GM12892 (cell line): Measurements from ENCODE around the gene PPM1D.
A peak's percentile ranks its signal among the peaks of the same experiment; 100 is the strongest.
"Not testable (repeated sequence)": the region's sequence is repeated elsewhere in the genome, so short reads cannot be mapped to it uniquely, and the experiment has no call there.

Experiments used
- DNase-seq: peaks from one replicate; pipeline ENCODE4 v3.0.0; 2011; ENCODE audit not compliant: insufficient read length
- FAIRE-seq: peaks from 2 replicates; lab custom pipeline; 2011; peaks lifted over from hg19 to GRCh38; lab: Jason Lieb, UNC
- POLR2A ChIP-seq: IDR thresholded peaks from 2 replicates; pipeline ENCODE4 v1.6.1; 2011; ENCODE audit warnings: low read depth, low read length, control low read depth
- POLR2AphosphoS5 ChIP-seq: IDR thresholded peaks from 2 replicates; pipeline ENCODE4 v1.6.1; 2011; ENCODE audit warnings: low read depth, low read length, control low read depth
- TAF1 ChIP-seq: IDR thresholded peaks from 2 replicates; pipeline ENCODE4 v1.6.1; 2011; ENCODE audit warnings: low read depth, mild to moderate bottlenecking, control low read depth, low read length, borderline replicate concordance

PPM1D gene

DNA sequence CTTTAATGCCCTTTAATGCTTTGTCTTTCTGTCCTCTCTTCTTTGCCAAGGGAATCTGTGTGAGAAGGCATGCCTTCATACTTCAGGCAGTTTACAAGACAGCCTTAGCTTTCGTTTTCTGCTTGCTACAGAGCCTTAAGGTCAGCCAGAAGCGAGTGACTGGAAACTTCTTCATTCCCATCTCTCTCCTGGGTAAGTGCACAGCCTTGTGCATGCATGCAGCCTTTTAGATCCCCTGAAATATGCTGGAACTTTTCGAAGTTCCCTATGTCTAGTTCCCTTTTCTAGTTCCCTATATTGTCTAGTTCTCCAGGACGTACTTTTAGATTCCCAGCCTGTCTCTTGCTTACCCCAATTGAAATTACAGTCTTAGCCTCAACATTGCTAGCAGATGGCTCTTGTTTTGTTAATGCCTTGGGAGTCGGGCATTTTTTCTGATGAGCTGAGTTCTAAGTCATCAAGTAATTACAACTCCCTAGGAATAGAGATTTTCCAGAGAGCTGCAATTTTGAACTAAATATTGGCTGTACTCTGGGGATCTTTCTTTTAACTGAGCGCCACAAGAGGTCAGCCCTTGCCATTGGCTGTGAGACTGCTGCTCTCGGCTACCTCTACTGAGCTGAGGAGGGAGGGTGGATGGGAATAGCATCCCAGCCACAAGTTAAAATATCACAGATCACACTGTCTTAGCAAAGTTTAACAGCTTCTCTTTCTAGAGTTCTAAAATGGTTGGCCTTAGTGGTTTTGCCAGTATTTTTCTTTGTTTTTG, 22.7 kb upstream of the PPM1D start:
- DNase-seq (no peak), FAIRE-seq (peak; percentile 44)

DNA sequence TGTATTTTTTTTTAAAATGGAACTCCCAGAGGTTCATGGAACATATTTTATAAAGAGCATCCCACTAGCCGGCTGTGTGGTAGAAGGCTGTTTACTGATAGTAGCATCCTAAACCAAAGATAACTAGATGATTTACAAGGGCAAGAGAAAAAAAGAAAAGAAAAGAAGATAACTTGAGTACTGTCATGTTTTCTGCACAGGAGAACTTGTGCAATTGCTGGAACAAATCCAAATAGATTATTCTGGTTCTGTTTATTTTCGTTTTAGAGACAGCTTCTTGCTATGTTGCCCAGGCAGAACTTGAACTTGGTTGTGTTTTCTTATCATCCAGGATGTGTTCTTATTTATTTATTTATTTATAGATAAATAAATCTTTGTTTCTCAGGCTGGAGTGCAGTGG, 20.9 kb upstream of the PPM1D start:
- FAIRE-seq (no peak), DNase-seq (no peak)
- TF ChIP-seq TAF1 (no peak), POLR2A (no peak)

More for the DNA sequence above, 22.7 kb upstream of the PPM1D start:
- TF ChIP-seq TAF1 (no peak), POLR2A (no peak), POLR2AphosphoS5 (no peak)

DNA sequence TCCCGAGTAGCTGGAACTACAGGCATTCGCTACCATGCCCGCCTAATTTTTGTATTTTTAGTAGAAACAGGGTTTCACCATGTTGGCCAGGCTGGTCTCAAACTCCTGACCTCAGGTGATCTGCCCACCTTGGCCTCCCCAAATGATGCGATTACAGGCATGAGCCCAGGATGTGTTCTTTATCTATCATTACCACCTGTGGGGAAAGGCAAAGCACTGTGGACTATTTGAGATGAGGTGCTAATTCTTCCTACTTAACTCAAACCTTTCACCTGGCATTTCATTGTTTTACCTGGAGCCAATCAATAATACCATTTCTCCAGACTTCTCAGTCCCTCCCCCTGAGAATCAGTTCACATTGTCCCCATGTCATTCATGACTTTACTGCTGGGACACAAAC, 20.4 kb upstream of the PPM1D start:
- no peak for DNase-seq
- TF ChIP-seq TAF1 (no peak), POLR2A (no peak), POLR2AphosphoS5 (no peak)
- no peak for FAIRE-seq

DNA sequence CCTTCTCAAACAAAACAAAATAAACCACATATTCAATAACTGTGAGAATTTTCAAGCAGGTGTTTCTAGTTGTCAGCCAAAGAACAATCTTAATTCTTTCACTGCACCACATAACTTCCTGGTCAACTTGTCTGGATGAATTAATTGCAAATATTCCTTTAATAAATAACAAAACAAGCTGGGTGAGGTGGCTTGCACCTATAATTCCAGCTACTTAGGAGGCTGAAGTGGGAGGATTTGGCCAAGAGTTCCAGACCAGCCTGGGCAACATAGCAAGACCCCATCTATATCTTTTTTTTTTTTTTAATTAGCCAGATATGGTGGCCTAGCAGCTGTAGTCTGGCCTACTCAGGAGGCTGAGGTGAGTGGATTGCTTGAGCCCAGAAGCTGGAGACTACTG, 17.0 kb upstream of the PPM1D start:
- FAIRE-seq (no peak), DNase-seq (no peak)
- no peak for TF ChIP-seq POLR2A
- TF ChIP-seq POLR2AphosphoS5: no peak
- TF ChIP-seq TAF1: no peak

DNA sequence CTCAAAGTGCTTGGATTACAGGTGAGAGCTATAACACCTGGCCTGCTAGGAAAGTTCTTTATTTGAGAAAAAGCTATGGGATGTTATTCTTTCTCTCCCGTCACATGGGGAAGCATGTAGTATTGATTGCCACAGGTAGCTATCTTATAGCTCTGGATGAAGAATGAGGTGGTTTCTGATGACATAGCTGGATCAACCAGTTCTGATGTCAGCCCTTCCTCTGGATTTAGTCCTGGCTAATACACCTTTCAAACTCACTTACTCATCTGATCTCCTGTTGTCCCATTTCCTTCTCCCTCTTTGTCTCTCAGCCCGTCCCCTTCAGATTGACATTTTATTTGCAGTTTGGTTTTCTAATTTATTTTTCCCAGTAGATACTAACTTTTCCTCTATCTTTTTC, 14.1 kb upstream of the PPM1D start:
- TF ChIP-seq POLR2AphosphoS5 (no peak), POLR2A (no peak), TAF1 (no peak)
- DNase-seq (no peak), FAIRE-seq (no peak)

DNA sequence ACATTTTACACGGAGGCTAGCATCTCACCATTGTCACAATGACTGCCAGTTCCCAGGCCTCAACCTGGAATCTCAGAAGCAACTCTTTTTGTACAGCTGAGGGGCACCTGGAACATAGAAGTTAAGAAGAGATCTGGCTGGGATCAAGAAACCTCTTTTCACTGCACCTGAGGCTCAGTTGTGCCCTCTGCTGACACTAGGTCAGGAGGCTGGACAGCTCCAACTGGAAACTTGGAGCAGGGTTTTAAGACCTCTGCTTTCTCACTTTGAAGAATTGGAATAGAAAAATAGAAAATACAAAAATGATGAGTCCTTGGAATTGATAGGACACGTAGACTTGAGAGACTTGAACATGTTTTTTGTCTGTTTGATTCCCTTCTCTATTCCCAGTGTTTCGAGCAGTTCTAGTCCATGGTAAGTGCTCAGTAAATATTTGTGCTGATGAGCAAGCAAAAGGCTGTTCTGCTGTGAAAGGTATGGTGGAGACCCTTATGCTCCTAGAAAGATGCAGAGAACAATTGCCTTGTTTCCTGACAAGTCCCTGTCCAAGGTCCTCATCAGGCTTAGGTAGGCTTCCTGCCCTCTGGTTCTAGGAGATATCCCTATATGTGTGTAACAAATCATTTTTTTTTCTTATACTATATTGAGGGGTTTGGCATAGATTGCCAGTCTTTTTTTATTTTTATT, 13.6 kb upstream of the PPM1D start:
- FAIRE-seq (no peak), DNase-seq (no peak)
- TF ChIP-seq TAF1: no peak
- TF ChIP-seq POLR2AphosphoS5: no peak

DNA sequence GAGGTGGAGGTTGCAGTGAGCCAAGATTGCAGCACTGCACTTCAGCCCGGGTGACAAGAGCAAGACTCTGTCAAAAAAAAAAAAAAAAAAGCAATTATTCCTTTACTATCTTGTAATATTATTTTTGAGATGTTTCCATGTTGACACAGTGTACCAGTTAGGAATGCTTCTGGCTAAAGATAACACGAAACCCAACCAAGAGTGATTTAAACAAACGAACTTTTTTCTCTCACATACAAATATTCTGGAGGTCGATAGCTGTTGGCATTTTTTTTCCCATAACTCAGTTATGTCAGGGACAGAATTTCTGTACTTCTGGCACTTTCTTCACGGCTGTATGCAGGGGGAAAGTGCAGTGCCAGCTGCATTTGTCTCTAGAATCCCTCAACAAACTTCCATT, 9.9 kb upstream of the PPM1D start:
- FAIRE-seq (no peak), DNase-seq (no peak)
- no peak for TF ChIP-seq POLR2AphosphoS5
- no peak for TF ChIP-seq TAF1
- TF ChIP-seq POLR2A: no peak

DNA sequence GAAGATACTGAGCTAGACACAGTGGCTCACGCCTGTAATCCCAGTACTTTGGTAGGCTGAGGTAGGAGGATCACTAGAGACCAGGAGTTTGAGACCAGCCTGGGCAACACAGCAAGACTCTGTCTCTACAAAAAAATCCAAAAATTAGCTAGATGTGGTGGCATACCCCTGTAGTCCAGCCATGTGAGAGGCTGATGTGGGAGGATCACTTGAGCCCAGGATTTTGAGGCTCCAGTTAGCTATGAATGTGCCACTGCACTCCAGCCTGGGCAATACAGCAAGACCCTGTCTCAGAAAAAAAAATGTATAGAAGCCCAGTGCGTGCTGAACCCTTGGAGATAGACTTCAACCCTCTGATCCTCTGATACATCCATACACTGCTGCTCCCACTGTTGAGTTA, 7.2 kb upstream of the PPM1D start:
- DNase-seq (no peak), FAIRE-seq (no peak)

DNA sequence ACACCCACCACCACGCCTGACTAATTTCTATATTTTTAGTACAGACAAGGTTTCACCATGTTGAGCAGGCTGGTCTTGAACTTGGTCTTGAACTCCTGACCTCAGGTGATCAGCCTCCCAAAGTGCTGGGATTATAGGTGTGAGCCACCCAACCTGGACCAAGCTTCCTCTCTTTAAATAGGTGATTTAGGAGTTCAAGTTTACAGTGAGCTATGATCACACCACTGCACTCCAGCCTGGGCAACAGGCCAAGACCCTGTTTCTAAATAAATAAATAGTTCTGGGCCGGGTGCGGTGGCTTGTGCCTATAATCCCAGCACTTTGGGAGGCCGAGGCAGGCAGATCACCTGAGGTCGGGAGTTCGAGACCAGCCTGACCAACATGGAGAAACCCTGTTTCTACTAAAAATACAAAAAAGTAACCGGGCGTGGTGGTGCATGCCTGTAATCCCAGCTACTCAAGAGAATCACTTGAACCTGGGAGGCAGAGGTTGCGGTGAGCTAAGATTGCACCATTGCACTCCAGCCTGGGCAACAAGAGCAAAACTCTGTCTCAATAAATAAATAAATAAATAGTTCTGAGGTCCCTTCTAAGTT, 6.5 kb upstream of the PPM1D start:
- not testable (repeated sequence) for DNase-seq, FAIRE-seq

More for the DNA sequence above, 7.2 kb upstream of the PPM1D start:
- TF ChIP-seq TAF1: no peak
- no peak for TF ChIP-seq POLR2A
- TF ChIP-seq POLR2AphosphoS5: no peak

DNA sequence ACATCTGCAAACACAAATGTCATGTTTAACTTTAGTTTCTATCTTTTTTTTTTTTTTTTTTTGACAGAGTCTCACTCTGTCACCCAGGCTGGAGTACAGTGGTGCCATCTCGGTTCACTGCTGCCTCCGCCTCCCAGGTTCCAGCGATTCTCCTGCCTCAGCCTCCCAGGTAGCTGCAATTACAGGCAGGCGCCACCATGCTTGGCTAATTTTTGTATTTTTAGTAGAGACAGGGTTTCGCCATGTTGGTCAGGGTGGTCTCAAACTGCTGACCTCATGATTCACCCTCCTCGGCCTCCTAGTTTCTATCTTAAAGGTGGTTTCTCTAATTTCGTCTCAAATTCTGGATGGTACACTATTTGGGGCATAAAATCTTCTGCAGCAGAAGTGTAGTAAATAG, 5.8 kb upstream of the PPM1D start:
- DNase-seq, FAIRE-seq: not testable (repeated sequence)

DNA sequence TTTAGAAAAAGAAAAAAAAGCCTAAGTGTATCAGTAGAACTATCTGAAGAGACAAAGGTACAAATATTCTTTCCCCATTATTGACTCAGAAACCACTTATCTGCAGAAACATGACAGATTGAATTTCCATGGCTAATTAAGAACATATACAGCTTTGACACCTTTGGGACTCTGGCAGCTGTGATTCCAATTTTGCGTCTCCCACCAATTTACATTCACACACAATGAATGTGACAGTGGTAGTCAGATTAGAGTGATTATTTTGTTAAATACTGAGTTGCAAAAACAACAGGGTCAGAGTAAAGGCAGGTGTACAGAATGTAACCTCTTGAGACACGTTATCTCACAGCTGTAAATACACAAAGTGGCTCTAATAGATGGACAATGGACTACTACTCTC, 5.3 kb upstream of the PPM1D start:
- DNase-seq: no peak
- no peak for FAIRE-seq
- TF ChIP-seq TAF1: no peak
- TF ChIP-seq POLR2AphosphoS5: no peak
- TF ChIP-seq POLR2A: no peak

DNA sequence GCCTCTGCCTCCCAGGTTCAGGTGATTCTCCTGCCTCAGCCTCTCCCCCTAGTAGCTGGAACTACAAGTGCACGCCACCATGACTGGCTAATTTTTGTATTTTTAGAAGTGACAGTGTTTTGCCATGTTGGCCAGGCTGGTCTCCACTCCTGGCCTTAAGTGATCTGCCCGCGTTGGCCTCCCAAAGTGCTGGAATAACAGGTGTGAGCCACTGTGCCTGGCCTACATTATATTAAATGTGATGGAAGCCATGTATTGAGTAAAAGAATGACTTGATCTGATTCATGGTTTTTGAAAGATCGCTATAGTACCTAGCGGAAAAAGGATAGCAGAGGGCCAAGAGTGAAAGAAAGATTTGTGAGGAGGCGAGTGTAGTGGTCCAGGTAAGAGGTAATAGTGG, 2.7 kb upstream of the PPM1D start:
- TF ChIP-seq POLR2A (no peak), POLR2AphosphoS5 (no peak), TAF1 (no peak)
- no peak for DNase-seq
- no peak for FAIRE-seq
